ENCODE results near the gene EFR3B. TPM values are rescaled to one million over a fixed set of nuclear protein-coding genes. Genes with fewer than 3 reads are reported as not detected.

EFR3B gene
- total RNA-seq, 1 experiment from 2014 or later, result 7.0 TPM

DNA sequence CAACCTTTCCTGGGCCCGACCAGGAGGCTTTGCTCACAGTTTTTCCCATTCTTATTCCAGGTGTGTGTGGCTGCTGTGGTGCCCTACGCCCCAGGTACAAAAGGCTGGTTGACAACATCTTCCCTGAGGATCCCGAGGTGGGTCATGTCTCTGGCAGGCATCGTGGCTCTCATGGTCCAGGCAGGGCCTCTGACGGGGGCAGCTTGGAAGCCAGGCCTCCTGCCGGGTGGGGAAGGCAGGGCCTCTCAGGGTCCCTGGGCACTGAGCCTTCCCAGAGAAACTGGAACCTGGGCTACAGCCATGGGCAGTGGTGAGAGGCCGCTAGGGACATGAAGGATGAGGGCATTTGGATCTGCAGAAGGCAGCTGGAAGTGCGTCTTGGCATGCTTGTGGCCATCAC, 49.4 kb downstream of the EFR3B start:
- Mint-ChIP-seq H3K36me3 (ENCODE audit: insufficient read depth in 1 of 3, low read depth in 3 of 3) (peaks cover 8 to 32% (median 10%) of the 10 kb centered on the region in 3 experiments), H3K4me1 (peaks cover 39 to 42% of the 10 kb centered on the region in 2 experiments), H3K9me3 (no peaks in the 10 kb centered on the region), H3K4me3 (no peak overlapping the region), H3K27ac (no peak overlapping the region), H3K27me3 (ENCODE audit: low read depth) (peaks cover 16% of the 10 kb centered on the region)
- Histone ChIP-seq H2BK15ac (ENCODE audit: low read depth, low read length) (no peak overlapping the region), H3K27me3 (ENCODE audit: insufficient read depth, low read length) (no peaks in the 10 kb centered on the region; the same call in 1 of the 2 replicates), H3K14ac (ENCODE audit: insufficient read depth, low read length) (no peak overlapping the region), H3K56ac (ENCODE audit: insufficient read length, low read depth, low read length) (no peak overlapping the region), H2BK12ac (ENCODE audit: insufficient read length, low read depth, low read length) (no peak overlapping the region), H4K8ac (replicated peaks; ENCODE audit: insufficient read length, low read depth, low read length) (no peak overlapping the region), H3K4ac (ENCODE audit: low read depth, low read length) (no peak overlapping the region), H2BK20ac (ENCODE audit: low read depth, low read length, poor library complexity, severe bottlenecking) (no peak overlapping the region), H3K23me2 (ENCODE audit: insufficient read length, low read depth, low read length, poor library complexity, severe bottlenecking) (peaks cover 3% of the 10 kb centered on the region), H3T11ph (ENCODE audit: low read length) (no peak overlapping the region), H4K5ac (ENCODE audit: insufficient read length, low read depth, low read length) (no peak overlapping the region), H2AFZ (ENCODE audit: low read length) (no peak overlapping the region), H3K23ac (ENCODE audit: insufficient read length, low read depth, low read length) (no peak overlapping the region), H4K91ac (ENCODE audit: insufficient read length, low read depth, low read length) (no peak overlapping the region), H3K9me3 (ENCODE audit: control insufficient read depth, low read depth, low read length) (no peaks in the 10 kb centered on the region), H2BK5ac (ENCODE audit: insufficient read length, low read length) (no peak overlapping the region), H3K4me2 (ENCODE audit: insufficient read depth, insufficient read length, low read length) (no peak overlapping the region), H3K79me2 (ENCODE audit: insufficient read depth, low read length) (no peaks in the 10 kb centered on the region), H3K79me1 (ENCODE audit: insufficient read depth, low read depth, low read length, poor library complexity, severe bottlenecking) (no peaks in the 10 kb centered on the region), H2BK120ac (ENCODE audit: low read depth, low read length, poor library complexity, severe bottlenecking) (no peak overlapping the region), H3K27ac (ENCODE audit: insufficient read length, low read depth, low read length) (no peak overlapping the region), H3K18ac (ENCODE audit: insufficient read length, low read depth, low read length) (no peak overlapping the region), H3K9ac (ENCODE audit: extremely low read depth, insufficient read length, low read length) (no peak overlapping the region), H3K4me1 (ENCODE audit: insufficient read depth, low read length) (peaks cover 7% of the 10 kb centered on the region; the same call in 1 of the 2 replicates), H4K20me1 (ENCODE audit: control insufficient read depth, insufficient read depth, insufficient read length) (no peaks in the 10 kb centered on the region), H2AK5ac (ENCODE audit: insufficient read length, low read length) (no peak overlapping the region)
- WGBS (ENCODE audit: extremely low coverage, insufficient read length, low lambda C conversion rate), result no CpG with 5 or more reads among the region's 8 CpGs
- TF ChIP-seq, protein P1, sequence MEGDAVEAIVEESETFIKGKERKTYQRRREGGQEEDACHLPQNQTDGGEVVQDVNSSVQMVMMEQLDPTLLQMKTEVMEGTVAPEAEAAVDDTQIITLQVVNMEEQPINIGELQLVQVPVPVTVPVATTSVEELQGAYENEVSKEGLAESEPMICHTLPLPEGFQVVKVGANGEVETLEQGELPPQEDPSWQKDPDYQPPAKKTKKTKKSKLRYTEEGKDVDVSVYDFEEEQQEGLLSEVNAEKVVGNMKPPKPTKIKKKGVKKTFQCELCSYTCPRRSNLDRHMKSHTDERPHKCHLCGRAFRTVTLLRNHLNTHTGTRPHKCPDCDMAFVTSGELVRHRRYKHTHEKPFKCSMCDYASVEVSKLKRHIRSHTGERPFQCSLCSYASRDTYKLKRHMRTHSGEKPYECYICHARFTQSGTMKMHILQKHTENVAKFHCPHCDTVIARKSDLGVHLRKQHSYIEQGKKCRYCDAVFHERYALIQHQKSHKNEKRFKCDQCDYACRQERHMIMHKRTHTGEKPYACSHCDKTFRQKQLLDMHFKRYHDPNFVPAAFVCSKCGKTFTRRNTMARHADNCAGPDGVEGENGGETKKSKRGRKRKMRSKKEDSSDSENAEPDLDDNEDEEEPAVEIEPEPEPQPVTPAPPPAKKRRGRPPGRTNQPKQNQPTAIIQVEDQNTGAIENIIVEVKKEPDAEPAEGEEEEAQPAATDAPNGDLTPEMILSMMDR (conservative IDR thresholded peaks at IDR 0.05), result no peak
- DNase-seq, result no peak
